Measurements from ENCODE around the gene MYOD1. TPM values are rescaled to one million over a fixed set of nuclear protein-coding genes. Genes with fewer than 3 reads are reported as not detected.

The MYOD1 gene
- total RNA-seq, 1 experiment from 2014 or later = not detected

DNA sequence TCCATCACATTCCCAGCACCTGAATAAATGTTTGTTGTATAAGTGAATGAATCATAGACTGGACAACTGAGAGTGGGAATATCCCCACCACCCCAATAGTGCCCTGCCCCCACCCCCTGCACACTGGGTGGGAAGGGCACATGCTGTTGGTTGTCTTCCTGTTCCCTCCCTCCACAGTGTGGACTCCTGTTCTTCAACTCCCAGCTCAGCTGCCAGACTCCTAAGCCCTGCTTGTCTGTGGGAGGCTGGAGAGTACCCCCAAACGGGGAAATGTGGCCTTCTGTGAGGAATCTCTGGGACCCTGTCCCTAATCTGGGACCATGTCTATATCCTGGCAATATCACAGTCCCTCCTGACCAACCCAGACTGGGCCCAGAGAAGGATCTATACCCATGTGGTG lies 5.5 kb upstream of the MYOD1 start:
- Histone ChIP-seq H3K9me2 (replicated peaks; ENCODE audit: low read length) (no peaks in the 10 kb centered on the region), H3F3A (ENCODE audit: low read length, unreplicated experiment) (no peaks in the 10 kb centered on the region), H3K9me3 (ENCODE audit: low read length) (no peaks in the 10 kb centered on the region), H3K36me3 (ENCODE audit: low read depth, low read length) (no peaks in the 10 kb centered on the region), H2AFZ (ENCODE audit: low read length) (no peak overlapping the region), H3K4me2 (ENCODE audit: low read length) (no peak overlapping the region), H3K4me1 (ENCODE audit: insufficient read depth, low read length) (no peaks in the 10 kb centered on the region), H3K27ac (ENCODE audit: low read length) (no peak overlapping the region), H3K27me3 (ENCODE audit: low read length) (peaks cover 28% of the 10 kb centered on the region), H4K20me1 (ENCODE audit: low read length) (no peaks in the 10 kb centered on the region), H3K4me3 (ENCODE audit: low read length) (no peak overlapping the region), H3K79me2 (ENCODE audit: low read length) (no peaks in the 10 kb centered on the region), H3K9ac (ENCODE audit: low read length) (no peak overlapping the region)
- intact Hi-C loops (cut with micrococcal nuclease) = no loop called here
- CTCF ChIA-PET = no interaction called here
- POLR2A ChIA-PET (ENCODE audit: unreplicated experiment) = no interaction called here
- DNase-seq (no peak), ATAC-seq (no peak)
- BruUV-seq (replicated peaks) = no TSS peak
- no peak for TF ChIP-seq EZH2 (IDR thresholded peaks at IDR 0.05; ENCODE audit: low read length, unreplicated experiment)
- TF ChIP-seq CTCF (conservative IDR thresholded peaks at IDR 0.05; ENCODE audit: low read depth, low read length) = no peak
- no peak for TF ChIP-seq EZH2phosphoT487 (IDR thresholded peaks at IDR 0.05; ENCODE audit: borderline replicate concordance, low read length)

DNA sequence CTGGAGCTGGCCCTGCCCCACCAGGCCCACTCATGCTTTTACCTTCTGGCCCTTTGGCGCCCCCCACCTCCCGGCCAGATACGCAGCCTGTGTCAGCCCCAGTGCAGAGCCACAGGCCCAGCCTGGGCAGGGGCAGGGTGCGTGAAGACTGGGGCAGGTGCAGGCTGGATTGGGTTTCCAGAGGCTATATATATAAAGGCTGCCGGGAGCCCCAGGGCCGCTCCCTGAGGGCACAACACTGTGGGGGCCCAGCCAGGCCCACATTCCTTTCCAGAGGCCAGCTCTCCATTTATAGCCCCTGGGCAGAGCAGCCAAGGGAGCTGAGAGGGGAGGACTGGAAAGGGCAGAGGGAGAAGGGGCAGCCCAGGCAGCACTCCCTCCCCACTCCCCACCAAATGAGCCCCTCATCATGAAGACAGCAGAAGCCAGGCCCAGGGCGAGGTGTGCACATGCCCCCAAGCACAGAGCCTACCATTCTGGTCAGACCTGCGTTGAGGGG lies 5.0 kb upstream of the MYOD1 start:
- Histone ChIP-seq H3K9ac (ENCODE audit: low read length) (no peak overlapping the region), H3K4me2 (ENCODE audit: low read length) (no peak overlapping the region), H3K4me1 (ENCODE audit: insufficient read depth, low read length) (no peaks in the 10 kb centered on the region), H3K79me2 (ENCODE audit: low read length) (no peaks in the 10 kb centered on the region), H3K36me3 (ENCODE audit: low read depth, low read length) (no peaks in the 10 kb centered on the region), H4K20me1 (ENCODE audit: low read length) (no peaks in the 10 kb centered on the region), H3K9me2 (replicated peaks; ENCODE audit: low read length) (no peaks in the 10 kb centered on the region), H3K27ac (ENCODE audit: low read length) (no peak overlapping the region), H3F3A (ENCODE audit: low read length, unreplicated experiment) (no peaks in the 10 kb centered on the region), H3K4me3 (ENCODE audit: low read length) (no peak overlapping the region), H3K27me3 (ENCODE audit: low read length) (peaks cover 30% of the 10 kb centered on the region), H3K9me3 (ENCODE audit: low read length) (no peaks in the 10 kb centered on the region), H2AFZ (ENCODE audit: low read length) (no peak overlapping the region)
- DNase-seq = no peak
- ChIA-PET POLR2A (ENCODE audit: unreplicated experiment) (no interaction called here), CTCF (no interaction called here)
- ATAC-seq = no peak
- intact Hi-C loops (cut with micrococcal nuclease) = no loop called here
- BruUV-seq (replicated peaks) = no TSS peak
- no peak for TF ChIP-seq EZH2 (IDR thresholded peaks at IDR 0.05; ENCODE audit: low read length, unreplicated experiment)
- TF ChIP-seq CTCF (conservative IDR thresholded peaks at IDR 0.05; ENCODE audit: low read depth, low read length) = no peak
- TF ChIP-seq EZH2phosphoT487 (IDR thresholded peaks at IDR 0.05; ENCODE audit: borderline replicate concordance, low read length) = no peak

DNA sequence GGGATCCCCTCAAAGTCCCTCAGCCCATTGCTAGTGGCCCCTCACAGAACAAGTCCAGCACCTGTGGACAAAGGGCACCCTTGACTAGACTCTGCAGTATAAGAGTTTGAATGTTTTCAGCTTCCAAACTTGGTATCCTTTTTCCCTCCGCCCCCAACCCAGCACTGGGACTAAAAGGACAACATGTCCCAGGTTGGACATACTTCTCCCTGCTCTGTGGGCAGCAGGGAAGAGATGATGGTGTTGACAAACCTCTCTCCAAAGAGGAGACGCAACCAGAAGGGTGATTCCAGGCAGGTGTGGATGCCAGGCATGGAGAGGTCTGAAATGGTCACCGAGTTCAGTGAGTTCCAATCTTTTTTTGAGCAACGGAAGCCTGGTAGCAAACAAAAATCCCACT lies 4.5 kb upstream of the MYOD1 start:
- Histone ChIP-seq H3K9ac (ENCODE audit: low read length) (no peak overlapping the region), H3K9me3 (ENCODE audit: low read length) (no peaks in the 10 kb centered on the region), H2AFZ (ENCODE audit: low read length) (no peak overlapping the region), H3K79me2 (ENCODE audit: low read length) (no peaks in the 10 kb centered on the region), H3K4me3 (ENCODE audit: low read length) (no peak overlapping the region), H3K36me3 (ENCODE audit: low read depth, low read length) (no peaks in the 10 kb centered on the region), H3K27ac (ENCODE audit: low read length) (no peak overlapping the region), H3K4me2 (ENCODE audit: low read length) (no peak overlapping the region), H3F3A (ENCODE audit: low read length, unreplicated experiment) (no peaks in the 10 kb centered on the region), H4K20me1 (ENCODE audit: low read length) (no peaks in the 10 kb centered on the region), H3K9me2 (replicated peaks; ENCODE audit: low read length) (no peaks in the 10 kb centered on the region), H3K4me1 (ENCODE audit: insufficient read depth, low read length) (no peaks in the 10 kb centered on the region), H3K27me3 (ENCODE audit: low read length) (peaks cover 32% of the 10 kb centered on the region)
- ATAC-seq (no peak), DNase-seq (no peak)
- CTCF ChIA-PET = no interaction called here
- BruUV-seq (replicated peaks) = no TSS peak
- TF ChIP-seq CTCF (conservative IDR thresholded peaks at IDR 0.05; ENCODE audit: low read depth, low read length) = no peak
- TF ChIP-seq EZH2phosphoT487 (IDR thresholded peaks at IDR 0.05; ENCODE audit: borderline replicate concordance, low read length) = no peak
- POLR2A ChIA-PET (ENCODE audit: unreplicated experiment) = no interaction called here
- intact Hi-C loops (cut with micrococcal nuclease) = no loop called here

Measured in PC-3 (cell line).